IgD-negative memory B cell (primary cell): ENCODE measurements around the gene MARK3. TPM values are rescaled to one million over a fixed set of nuclear protein-coding genes. Genes with fewer than 3 reads are reported as not detected.

Experiments
- H3K27ac Mint-ChIP-seq, 3 donors: one replicate each; pipeline ENCODE4 v1.8.0; 2020 to 2022; ENCODE audit warnings: mild to moderate bottlenecking in 3 of 3, mixed read lengths in 3 of 3, moderate library complexity in 1 of 3
- H3K27me3 Mint-ChIP-seq: one replicate; pipeline ENCODE4 v1.8.0; 2021; ENCODE audit warnings: mixed read lengths
- H3K36me3 Mint-ChIP-seq: one replicate; pipeline ENCODE4 v1.8.0; 2020; ENCODE audit warnings: mild to moderate bottlenecking, mixed read lengths
- H3K4me1 Mint-ChIP-seq, 3 donors: one replicate each; pipeline ENCODE4 v1.8.0; 2020 to 2022; ENCODE audit warnings: mixed read lengths in 3 of 3, mild to moderate bottlenecking in 1 of 3
- H3K4me3 Mint-ChIP-seq, 4 donors: one replicate each; pipeline ENCODE4 v1.8.0; 2020 to 2022; ENCODE audit warnings: mild to moderate bottlenecking in 4 of 4, mixed read lengths in 4 of 4, moderate library complexity in 3 of 4
- H3K9me3 Mint-ChIP-seq, 3 donors: one replicate each; pipeline ENCODE4 v1.8.0; 2020 to 2021; ENCODE audit warnings: mixed read lengths in 3 of 3, mild to moderate bottlenecking in 1 of 3
- polyA plus RNA-seq: library from polyadenylated mRNA; unstranded; fragments of 300-500 nt; fragmentation: Illumina TruSeq; gene quantifications from one replicate; pipeline ENCODE4 v1.2.3, GENCODE V29; 2021

Gene MARK3
- polyA plus RNA-seq, 1 donor from 2014 or later = 40.3 TPM

DNA sequence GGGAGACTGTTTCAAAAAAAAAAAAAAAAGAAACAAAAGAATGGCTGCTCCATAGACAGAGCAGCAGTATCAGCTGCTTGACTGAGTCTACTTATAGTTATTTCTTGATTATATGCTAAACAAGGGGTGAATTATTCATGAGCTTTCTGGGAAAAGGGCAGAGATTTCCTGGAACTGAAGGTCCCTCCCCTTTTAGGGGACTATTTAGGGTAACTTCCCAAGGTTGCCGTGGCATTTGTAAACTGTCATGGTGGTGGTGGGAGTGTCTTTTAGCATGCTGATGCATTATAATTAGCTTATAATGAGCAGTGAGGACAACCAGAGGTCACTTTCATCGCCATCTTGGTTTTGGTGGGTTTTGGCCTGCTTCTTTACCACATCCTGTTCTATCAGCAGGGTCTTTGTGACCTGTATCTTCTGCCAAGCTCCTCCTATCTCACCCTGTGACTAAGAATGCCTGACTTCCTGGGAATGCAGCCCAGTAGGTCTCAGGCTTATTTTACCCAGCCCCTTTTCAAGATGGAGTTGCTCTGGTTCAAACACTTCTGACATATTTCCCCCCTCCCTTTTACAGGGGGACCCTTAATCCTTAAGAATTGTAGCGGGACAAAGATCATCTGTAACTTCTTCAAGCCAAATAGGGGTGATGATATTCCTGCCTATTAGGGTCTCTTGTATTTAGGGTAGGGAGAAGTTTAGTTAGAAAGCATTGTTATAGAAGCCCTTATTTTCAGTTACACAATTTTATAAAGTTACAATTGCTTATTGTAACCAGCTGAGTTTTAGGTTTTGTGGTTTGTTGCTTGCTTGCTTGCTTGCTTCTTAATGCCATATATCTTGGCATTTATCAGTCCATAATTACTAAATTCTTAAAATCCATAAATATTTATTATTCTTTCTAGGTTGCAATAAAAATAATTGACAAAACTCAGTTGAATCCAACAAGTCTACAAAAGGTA lies 42.5 kb downstream of the MARK3 start:
- Mint-ChIP-seq H3K36me3 (peaks cover 2% of the 10 kb centered on the region), H3K4me1 (peaks cover 21 to 33% (median 27%) of the 10 kb centered on the region in 3 donors), H3K9me3 (no peaks in the 10 kb centered on the region), H3K4me3 (no peak overlapping the region), H3K27ac (peak overlapping the region in 1 of 3 donors; percentile 18), H3K27me3 (no peaks in the 10 kb centered on the region)

DNA sequence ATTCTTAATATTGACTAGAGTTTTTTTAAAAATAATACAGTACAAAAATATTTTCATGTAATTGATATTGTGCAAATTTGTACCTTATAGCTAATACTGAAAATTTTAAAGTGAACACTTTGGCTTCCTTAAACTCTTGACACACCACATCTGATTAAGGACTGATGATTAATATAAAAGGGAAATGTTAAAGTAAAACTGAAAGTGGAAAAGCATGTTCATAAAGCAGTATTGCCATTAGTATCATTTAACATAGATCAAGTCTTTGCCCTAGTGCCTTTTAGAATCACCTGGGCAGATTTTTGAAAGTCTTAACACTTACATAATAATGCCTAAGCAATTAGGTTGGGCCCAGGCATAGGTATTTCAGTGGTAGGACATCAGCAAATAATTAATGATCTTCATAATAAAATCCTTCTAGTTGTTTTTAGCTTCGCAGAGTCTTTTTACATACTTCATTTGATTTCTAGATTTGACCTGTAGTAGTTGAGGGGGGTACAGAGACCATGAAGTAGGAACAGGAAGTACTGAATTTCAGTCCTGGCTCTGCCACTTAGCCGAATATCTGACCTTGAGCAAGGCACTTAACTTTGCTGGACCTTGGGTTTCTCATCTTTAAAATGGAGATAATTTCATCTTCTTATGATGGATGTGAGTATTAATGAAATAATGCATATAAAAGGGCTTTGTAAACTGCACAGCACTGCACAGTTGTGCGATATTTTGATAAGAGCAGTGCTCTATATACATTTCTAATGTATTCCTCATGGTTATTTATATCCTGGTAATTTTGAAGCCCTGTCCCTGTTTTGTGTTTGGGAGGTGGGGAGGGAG lies 43.7 kb downstream of the MARK3 start:
- Mint-ChIP-seq H3K4me1 (peaks cover 24 to 33% (median 27%) of the 10 kb centered on the region in 3 donors), H3K36me3 (peaks cover 2% of the 10 kb centered on the region), H3K27ac (peak overlapping the region; percentile 35 to 67 (median 51)), H3K27me3 (no peaks in the 10 kb centered on the region), H3K9me3 (no peaks in the 10 kb centered on the region), H3K4me3 (peak overlapping the region in 2 of 4 donors; percentile 53)

DNA sequence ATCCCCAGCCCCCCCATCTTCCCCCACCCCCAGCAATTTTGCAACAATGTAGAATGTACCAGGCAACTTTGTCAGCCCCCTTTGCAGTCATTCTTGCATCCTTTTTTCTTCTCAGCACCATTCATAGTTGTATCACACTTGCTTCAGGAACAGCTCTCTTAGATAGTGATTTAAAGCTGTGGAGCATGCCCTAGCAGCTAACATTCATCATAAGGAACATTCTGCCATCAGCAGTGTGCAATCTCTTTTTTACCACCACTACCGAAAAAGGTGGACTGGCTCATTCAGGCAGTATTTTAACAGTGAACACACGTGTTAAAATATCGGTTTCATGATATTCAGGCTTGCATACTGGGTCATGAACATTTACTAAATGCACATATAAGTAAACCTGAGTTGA lies 45.1 kb downstream of the MARK3 start:
- Mint-ChIP-seq H3K27ac (no peak overlapping the region), H3K36me3 (peaks cover 2% of the 10 kb centered on the region), H3K4me3 (no peak overlapping the region), H3K27me3 (no peaks in the 10 kb centered on the region), H3K4me1 (peaks cover 23 to 29% (median 25%) of the 10 kb centered on the region in 3 donors), H3K9me3 (no peaks in the 10 kb centered on the region)

DNA sequence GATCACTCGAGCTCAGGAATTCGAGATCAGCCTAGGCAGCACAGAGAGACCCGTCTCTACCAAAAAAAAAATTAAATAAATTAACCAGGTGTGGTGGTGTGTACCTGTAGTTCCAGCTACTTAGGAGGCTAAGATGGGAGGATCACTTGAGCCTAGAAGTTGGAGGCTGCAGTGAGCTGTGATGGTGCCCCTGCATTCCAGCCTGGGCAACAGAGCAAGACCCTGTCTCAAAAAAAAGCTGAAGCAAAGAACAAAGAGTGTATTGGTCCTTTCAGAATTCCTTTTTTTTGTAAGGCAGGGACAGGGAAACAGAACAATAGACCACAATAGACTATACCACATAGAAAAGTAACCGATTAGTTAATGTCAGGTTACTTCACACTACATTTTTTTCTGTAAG lies 47.4 kb downstream of the MARK3 start:
- Mint-ChIP-seq H3K4me3 (no peak overlapping the region), H3K9me3 (no peaks in the 10 kb centered on the region), H3K27ac (no peak overlapping the region), H3K27me3 (no peaks in the 10 kb centered on the region), H3K4me1 (peaks cover 15 to 25% (median 19%) of the 10 kb centered on the region in 3 donors), H3K36me3 (peaks cover 3% of the 10 kb centered on the region)

DNA sequence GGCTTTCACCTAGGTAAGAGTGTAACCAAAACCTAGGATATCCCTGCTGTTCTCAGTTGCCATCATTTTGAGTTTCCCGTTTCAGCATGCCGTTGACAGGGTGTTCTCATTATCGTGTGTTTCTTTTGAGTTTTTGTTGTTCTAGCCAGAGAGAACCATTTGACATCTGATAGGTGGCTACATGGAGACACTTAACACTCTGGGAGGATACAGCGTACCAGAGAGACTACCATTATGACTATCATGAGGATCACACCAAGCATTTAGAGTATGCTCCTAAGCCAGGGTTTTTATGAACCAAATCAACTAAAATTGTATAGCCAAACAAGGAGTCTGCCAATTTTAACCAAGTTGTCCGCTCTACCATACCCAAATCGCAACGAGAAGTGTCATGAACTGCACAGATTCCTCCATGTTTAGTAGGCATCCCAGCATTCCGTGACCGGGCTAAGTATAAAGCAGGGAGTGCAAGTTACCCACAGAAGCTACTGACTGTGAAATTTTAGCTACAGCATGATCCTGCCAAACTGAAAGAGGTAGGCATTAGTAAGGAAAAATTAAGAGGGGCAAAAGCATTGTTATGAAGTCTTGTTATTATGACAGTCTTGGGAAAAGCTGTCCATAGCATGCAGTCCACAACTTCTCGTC lies 48.8 kb downstream of the MARK3 start:
- Mint-ChIP-seq H3K27me3 (no peaks in the 10 kb centered on the region), H3K9me3 (no peaks in the 10 kb centered on the region), H3K4me3 (no peak overlapping the region), H3K4me1 (peaks cover 9 to 12% (median 10%) of the 10 kb centered on the region in 3 donors), H3K36me3 (peaks cover 3% of the 10 kb centered on the region), H3K27ac (no peak overlapping the region)

DNA sequence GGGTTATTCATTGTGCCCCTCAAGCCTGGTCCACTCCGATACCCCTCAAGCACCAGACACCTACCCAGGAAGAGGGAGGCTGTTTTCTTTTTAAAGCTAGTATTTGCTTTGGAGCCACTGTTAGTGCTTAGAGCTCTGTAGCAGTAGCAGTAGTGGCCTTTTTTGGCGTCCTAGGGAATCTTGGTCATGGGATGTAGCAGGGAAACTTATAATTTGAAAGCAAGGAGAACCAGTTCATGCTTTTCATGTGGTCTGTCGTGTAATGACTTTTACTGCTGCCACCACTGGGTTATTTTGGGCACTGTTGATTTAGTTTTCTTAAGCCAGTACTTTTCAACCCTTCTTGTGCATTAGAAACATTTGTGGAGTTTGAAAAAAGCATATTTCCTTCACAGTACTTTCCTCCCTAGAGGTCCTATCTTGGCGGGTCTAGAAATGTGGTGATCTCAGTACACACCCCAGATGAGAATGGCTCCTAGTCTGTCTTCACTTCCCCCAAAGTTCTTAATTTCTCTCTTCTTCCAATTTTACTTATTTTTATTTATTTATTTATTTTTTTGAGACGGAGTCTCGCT lies 49.7 kb downstream of the MARK3 start:
- Mint-ChIP-seq H3K9me3 (no peaks in the 10 kb centered on the region), H3K36me3 (peaks cover 3% of the 10 kb centered on the region), H3K4me1 (peaks cover 3 to 7% (median 5%) of the 10 kb centered on the region in 3 donors), H3K4me3 (no peak overlapping the region), H3K27me3 (no peaks in the 10 kb centered on the region), H3K27ac (no peak overlapping the region)

DNA sequence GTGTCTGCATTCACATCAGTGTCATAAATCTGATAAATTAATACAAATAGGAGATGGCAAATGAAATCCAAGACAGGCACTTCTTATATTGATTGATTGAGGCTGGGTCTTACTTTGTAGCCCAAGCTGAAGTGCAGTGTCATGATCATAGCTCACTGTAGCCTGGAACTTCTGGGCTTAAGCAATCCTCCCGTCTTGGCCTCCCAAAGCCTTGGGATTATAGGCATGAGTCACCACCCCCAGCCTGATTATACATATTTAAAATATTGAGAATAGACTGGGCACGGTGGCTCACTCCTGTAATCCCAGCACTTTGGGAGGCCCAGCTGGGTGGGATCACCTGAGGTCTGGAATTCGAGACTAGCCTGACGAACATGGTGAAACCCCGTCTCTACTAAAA lies 51.3 kb downstream of the MARK3 start:
- Mint-ChIP-seq H3K4me1 (peaks cover 0 to 3% (median 2%) of the 10 kb centered on the region in 3 donors), H3K36me3 (peaks cover 2% of the 10 kb centered on the region), H3K27ac (no peak overlapping the region), H3K9me3 (no peaks in the 10 kb centered on the region), H3K27me3 (no peaks in the 10 kb centered on the region), H3K4me3 (no peak overlapping the region)

DNA sequence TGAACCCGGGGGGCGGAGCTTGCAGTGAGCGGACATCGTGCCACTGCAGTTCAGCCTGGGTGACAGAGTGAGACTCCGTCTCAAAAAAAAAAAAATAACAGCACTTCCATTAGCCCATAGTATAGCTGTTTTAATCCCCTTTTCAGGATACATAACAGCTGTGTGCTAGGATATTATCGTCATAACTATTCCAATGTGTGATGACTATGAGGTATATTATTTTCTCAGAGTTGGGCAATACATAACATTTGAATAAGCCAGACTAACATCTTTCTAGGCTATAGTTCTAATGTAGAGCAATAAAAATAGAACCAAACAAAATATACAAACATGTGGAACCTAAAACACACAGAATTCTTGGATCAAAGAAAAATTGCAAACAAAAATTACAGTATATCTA lies 57.1 kb downstream of the MARK3 start:
- Mint-ChIP-seq H3K27me3 (no peaks in the 10 kb centered on the region), H3K4me1 (peaks cover 11 to 30% (median 16%) of the 10 kb centered on the region in 3 donors), H3K4me3 (no peak overlapping the region), H3K27ac (no peak overlapping the region), H3K36me3 (peaks cover 2% of the 10 kb centered on the region), H3K9me3 (no peaks in the 10 kb centered on the region)

DNA sequence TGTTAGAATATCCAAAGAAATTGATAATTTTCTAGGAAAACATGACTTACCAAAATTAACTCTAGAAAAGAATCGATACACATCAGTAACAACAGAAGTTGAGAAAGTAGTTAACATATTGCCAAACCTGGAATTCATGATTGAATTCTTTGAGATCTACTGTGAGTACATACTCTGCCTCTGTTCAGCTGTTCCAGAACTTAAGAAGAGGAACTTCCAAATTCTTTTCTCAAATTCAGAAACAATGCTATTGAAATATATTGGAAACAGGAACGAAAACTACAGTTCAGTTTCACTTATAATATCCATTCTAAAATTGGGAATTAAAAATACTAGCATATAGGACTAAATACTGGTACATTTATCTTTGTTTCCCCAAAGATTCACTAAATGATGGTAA lies 57.9 kb downstream of the MARK3 start:
- Mint-ChIP-seq H3K36me3 (no peaks in the 10 kb centered on the region), H3K4me1 (peaks cover 14 to 30% (median 23%) of the 10 kb centered on the region in 3 donors), H3K4me3 (no peak overlapping the region), H3K27me3 (no peaks in the 10 kb centered on the region), H3K9me3 (no peaks in the 10 kb centered on the region), H3K27ac (peak overlapping the region in 2 of 3 donors; percentile 6 to 93)

DNA sequence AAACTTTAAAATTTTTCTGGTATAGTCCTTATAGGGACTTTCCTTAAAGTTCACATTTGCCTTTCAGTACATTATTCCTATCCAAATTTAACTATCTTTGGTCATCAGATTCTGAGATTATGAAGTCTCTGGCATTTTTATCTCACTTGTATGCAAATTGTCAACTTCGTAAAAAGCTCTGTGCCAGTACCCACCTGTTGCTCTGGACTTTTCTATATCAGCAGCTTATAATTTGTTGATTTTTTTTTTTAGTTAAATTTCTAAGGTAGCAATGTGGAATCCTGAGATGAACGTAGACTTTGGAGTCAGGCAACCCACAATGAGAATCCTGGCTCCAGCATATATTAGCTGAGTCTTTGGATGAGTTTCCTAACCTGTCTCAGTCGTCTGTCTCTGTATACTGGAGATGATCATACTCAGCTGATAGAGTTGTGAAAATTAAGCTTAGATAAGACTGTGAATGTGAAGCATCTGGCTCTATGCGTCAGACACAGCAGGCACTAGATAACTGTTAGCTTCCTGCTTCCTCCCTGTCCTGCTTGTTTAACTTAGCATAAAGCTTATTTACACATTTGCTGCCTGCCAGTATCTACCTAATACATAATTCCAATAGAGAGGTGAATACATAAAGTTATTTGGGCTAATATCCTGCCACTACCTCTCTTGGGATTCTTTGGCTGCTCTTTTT lies 59.8 kb downstream of the MARK3 start:
- Mint-ChIP-seq H3K4me3 (no peak overlapping the region), H3K27me3 (no peaks in the 10 kb centered on the region), H3K9me3 (no peaks in the 10 kb centered on the region), H3K4me1 (peaks cover 14 to 30% (median 24%) of the 10 kb centered on the region in 3 donors), H3K36me3 (no peaks in the 10 kb centered on the region), H3K27ac (peak overlapping the region in 1 of 3 donors; percentile 53)

DNA sequence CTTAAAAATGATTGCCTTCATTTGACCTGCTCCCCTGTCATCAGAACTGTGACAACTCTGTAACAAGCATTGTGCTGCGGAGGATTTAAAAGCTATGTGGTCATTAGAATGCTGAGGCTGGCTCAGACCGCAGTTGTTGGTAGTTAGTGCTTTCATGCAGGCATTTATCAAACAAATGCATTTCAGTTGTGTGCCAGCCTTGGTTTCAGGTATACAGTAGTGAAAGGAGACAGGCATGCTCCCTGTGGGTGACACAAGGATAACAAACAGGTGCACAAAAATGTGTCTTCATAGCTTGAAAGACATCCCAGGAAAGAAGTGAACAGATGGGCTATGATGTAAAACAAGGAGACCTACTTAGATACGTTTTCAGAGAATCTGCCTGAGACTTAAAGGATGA lies 60.6 kb downstream of the MARK3 start:
- Mint-ChIP-seq H3K4me3 (no peak overlapping the region), H3K36me3 (no peaks in the 10 kb centered on the region), H3K9me3 (no peaks in the 10 kb centered on the region), H3K4me1 (peaks cover 14 to 30% (median 24%) of the 10 kb centered on the region in 3 donors), H3K27me3 (no peaks in the 10 kb centered on the region), H3K27ac (peak overlapping the region in 1 of 3 donors; percentile 19)

DNA sequence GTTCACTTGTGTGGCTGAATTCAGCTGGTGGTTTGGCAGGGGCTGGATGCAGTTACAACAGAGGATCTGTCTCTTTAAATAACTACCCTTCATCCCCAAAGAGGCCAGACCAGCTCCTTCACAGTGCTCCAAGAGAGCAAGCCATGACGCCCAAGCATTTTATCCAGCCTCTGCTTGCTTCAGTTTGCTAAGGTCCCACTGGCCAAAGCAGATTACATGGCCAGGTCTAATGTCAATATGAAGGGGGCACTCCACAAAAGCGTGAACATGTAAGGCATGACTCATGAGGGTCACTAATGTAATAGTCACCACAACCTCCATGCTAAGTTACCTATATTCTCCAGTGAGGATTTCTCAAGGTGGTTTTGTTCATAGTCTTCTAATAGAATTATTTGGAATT lies 62.9 kb downstream of the MARK3 start:
- H3K27me3 Mint-ChIP-seq = no peaks in the 10 kb centered on the region
- H3K27ac Mint-ChIP-seq = no peak overlapping the region
- H3K36me3 Mint-ChIP-seq = peaks cover 5% of the 10 kb centered on the region
- H3K4me1 Mint-ChIP-seq = peaks cover 11 to 24% (median 23%) of the 10 kb centered on the region in 3 donors
- no peaks in the 10 kb centered on the region for H3K9me3 Mint-ChIP-seq
- no peak overlapping the region for H3K4me3 Mint-ChIP-seq

DNA sequence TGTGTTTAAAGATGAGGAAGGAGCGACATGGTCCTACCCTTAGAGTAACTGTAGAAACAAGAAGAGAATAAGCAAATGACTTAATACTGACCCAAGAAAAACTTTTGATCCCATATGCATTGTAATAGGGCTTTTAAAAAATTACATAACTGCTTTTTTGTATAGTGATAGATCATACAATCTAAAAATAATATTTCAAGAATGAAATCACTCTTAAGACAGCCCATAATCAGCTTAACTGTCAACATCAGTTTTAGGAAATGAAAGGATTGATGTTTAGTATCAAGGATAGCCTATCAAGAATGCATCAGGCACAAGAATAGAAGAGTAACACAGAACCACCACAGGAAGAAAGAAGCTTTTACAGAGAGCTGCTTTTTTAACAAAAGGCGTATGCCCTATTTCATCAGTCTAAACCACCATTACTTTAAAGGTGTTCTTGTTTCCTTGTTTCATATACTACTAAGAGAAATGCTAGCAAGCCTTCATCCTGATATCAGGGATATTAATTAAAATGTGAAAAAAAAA lies 64.5 kb downstream of the MARK3 start:
- H3K9me3 Mint-ChIP-seq = no peaks in the 10 kb centered on the region

DNA sequence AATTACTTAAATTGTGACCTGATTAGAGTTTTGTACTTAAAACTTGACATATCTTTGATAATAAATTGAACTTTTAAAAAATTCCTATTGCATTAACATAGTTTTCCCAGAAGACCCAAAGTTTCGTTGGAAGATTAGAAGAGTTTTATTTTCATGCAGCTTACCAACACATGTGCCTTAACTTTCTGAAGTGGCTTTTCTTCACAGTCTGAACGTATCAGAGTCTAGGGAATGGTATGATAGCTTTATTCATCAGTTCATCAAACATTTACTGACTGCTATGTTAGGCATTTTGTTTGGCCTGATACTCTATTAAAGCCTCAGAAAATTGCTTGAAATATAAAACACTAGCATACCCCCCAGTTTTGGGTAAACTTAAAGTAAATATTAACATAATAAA lies 65.2 kb downstream of the MARK3 start:
- Mint-ChIP-seq H3K27ac (no peak overlapping the region), H3K4me3 (no peak overlapping the region), H3K27me3 (no peaks in the 10 kb centered on the region), H3K4me1 (peaks cover 11 to 21% (median 12%) of the 10 kb centered on the region in 3 donors), H3K9me3 (no peaks in the 10 kb centered on the region), H3K36me3 (peaks cover 5% of the 10 kb centered on the region)

More for the DNA sequence above, 64.5 kb downstream of the MARK3 start:
- Mint-ChIP-seq H3K27me3 (no peaks in the 10 kb centered on the region), H3K27ac (no peak overlapping the region), H3K36me3 (peaks cover 5% of the 10 kb centered on the region), H3K4me1 (peaks cover 11 to 22% (median 13%) of the 10 kb centered on the region in 3 donors), H3K4me3 (no peak overlapping the region)
